Hematopoietic multipotent progenitor cell treated with erythropoietin and hydrocortisone succinate and interleukin-3 and kit ligand, for 17 days (in vitro differentiated cells): Measurements from ENCODE around the gene TDRD10.
"Not testable (repeated sequence)": the region's sequence is repeated elsewhere in the genome, so short reads cannot be mapped to it uniquely, and the experiment has no call there.

ENCODE experiments used
- DNase-seq: peaks from one replicate; pipeline ENCODE4 v3.0.0-alpha.2; 2015; ENCODE audit warnings: low spot score

Gene TDRD10

GRCh38 chr1:154517661-154518060 lies 15.6 kb downstream of the TDRD10 start:
- no peak for DNase-seq

- peak; percentile 32 for DNase-seq
Observed at GRCh38 chr1:154519591-154519991, 17.6 kb downstream of the TDRD10 start.

- peak; percentile 61 for DNase-seq
Observed at GRCh38 chr1:154520333-154520732, 18.3 kb downstream of the TDRD10 start.

GRCh38 chr1:154521695-154522094 lies 19.7 kb downstream of the TDRD10 start:
- DNase-seq = no peak

- DNase-seq = no peak
Observed at GRCh38 chr1:154524881-154525280, 22.9 kb downstream of the TDRD10 start.

- DNase-seq = no peak
Observed at GRCh38 chr1:154527192-154527591, 25.2 kb downstream of the TDRD10 start.

- DNase-seq = no peak
Observed at GRCh38 chr1:154529308-154529707, 27.3 kb downstream of the TDRD10 start.

- not testable (repeated sequence) for DNase-seq
Observed at GRCh38 chr1:154531950-154532349, 29.9 kb downstream of the TDRD10 start.

GRCh38 chr1:154533952-154534844 lies 32.2 kb downstream of the TDRD10 start:
- peak; percentile 37 for DNase-seq

GRCh38 chr1:154536570-154536969 lies 34.6 kb downstream of the TDRD10 start:
- no peak for DNase-seq

- DNase-seq = no peak
Observed at GRCh38 chr1:154539486-154540483, 37.8 kb downstream of the TDRD10 start.

GRCh38 chr1:154541231-154541630 lies 39.2 kb downstream of the TDRD10 start:
- no peak for DNase-seq

GRCh38 chr1:154546264-154547063 lies 44.4 kb downstream of the TDRD10 start:
- DNase-seq = peak; percentile 53

GRCh38 chr1:154547105-154547732 lies 45.2 kb downstream of the TDRD10 start:
- DNase-seq = no peak

- peak; percentile 70 for DNase-seq
Observed at GRCh38 chr1:154548028-154548427, 46.0 kb downstream of the TDRD10 start.

GRCh38 chr1:154549202-154549770 lies 47.3 kb downstream of the TDRD10 start:
- peak; percentile 47 for DNase-seq

- DNase-seq = no peak
Observed at GRCh38 chr1:154550070-154550469, 48.1 kb downstream of the TDRD10 start.

GRCh38 chr1:154550657-154551056 lies 48.6 kb downstream of the TDRD10 start:
- DNase-seq = no peak

GRCh38 chr1:154551474-154551873 lies 49.5 kb downstream of the TDRD10 start:
- no peak for DNase-seq

GRCh38 chr1:154552036-154552435 lies 50.0 kb downstream of the TDRD10 start:
- DNase-seq = no peak
